NCI-H146 treated with DMSO at 0.1 percent for 48 hours (cell line): Measurements from ENCODE around the gene NUP62.

Experiments used
- DNase-seq: peaks from one replicate; lab custom pipeline; 2025; ENCODE audit not compliant: unreplicated experiment; lab: John Stamatoyannopoulos, UW

Gene NUP62

DNA sequence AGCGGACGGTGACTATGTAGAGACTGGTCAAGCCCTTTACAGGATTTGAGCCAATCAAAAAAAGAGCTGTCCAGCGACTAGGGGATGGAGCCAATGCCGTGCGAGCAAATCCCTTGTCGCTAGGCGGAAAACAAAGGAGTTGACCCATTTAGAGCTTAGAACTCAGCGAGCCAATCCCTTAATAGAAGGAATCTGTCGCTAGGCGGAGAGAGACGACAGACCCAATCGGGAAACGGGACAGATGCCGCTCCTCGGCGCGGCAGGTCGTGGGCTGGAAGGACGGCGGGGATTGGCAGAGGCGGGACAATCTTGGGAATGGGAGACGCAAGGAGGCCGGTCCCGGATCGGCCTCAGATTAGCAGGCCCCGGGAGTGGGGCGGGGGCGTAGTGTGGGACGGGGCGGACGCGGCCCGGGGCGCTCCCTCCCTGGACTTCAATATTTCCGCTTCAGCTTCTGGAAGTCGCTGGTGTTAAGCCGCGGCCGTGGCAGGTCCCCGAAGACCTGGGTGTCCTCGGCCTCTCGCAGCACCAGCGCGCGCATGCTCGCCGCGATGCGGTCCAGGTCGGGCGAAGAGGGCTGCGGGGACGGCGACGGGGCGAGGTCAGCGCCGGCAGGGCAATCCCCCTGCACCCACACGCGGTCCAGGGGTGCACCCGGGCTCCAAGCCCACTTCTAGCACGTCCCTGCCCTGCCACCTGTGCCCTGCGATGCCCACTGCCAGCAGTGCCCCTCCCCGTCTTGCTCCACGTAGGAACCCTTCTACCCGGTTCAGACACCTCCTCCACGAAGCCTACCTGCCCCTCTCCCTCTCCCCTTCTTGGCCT is 59.6 kb downstream of the NUP62 start:
- peak; percentile 100 for DNase-seq

DNA sequence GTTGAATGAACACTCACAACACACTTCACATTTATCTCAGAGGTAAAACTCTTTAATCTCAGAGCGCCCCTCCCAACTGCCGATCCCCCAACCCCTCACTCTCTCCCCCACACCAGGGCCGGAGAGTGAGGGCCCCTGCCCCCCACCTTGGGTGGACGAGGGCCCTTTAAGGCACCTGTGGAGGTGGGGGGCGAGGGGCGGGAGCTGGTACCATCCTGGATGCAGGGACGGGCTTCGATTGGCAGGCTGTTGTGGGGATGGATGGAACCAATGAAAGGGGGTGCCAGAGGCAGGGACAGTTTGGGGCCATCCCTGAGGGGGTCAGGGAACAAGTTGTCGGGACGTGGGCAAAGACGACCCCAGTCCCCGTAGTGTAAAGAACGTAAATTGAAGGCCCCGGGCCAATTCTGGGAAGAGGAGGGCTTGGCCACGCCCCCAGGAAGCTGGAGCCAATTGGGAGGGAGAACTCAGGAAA is 60.3 kb downstream of the NUP62 start:
- no peak for DNase-seq

DNA sequence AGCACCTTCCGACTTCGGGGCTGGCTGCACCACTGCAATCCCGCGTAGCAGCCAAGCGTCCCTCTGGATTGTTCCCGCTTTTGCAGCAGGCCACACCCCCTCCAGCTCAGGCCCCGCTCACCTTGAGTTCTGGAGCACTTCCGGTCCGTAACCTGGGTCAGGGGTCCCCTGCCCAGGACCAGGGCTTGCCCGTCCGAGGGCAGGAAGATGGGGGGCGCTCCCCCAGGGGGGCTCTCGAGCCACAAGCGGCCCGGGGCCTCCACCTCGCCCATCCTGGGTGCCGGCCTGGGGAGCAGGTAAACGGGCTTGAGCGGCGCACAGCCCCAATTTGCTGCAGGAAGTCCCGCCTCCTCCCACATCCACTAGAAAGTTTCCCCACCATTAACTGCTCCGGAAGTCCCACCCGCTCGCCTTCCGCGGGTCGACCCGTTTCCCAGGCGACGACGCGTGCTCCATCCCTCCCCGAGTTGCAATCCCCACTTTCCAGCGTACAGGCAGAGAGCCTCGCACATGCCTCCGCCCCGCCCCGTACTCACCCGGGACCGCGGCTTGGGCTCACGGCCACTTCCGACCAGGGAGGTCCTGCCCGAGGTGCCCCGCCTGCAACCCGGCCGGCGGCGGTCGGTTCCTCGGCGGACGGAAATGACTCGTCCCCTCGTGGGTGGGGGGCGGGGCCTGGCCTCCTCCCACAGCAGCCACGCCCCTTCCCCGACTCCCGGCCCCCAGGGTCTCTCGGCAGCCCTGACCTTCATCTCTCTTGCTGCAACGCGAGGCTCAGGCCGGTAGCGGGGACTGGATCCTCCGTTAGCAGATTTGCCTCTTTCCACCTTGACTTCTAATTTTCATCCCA is 62.1 kb downstream of the NUP62 start, which contains the start of gene PNKP:
Gene PNKP, minus strand, starts transcription at position 644 of the 850 bp plus-strand sequence. Its CDS starts 372 bp downstream, at position 272.
- peak; percentile 92 for DNase-seq

DNA sequence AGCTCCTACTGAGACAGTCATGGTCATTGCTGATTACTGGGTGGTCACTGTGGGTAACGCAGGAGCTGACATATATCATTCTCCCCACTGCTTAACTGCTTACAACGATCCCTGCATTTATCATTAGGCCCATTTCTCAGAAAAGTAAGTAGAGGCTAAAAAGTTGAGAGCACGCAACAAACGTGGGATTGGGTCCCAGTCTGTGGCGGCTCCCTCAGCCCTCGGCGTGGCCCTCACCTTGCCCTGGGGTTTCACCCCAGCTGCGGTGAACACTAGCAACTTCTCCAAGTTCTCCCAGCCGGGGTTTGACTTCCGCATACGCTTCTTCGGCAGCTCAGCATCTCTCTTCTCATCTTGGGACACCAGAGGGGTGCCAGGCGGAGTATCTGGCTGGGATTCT is 64.4 kb downstream of the NUP62 start:
- no peak for DNase-seq

DNA sequence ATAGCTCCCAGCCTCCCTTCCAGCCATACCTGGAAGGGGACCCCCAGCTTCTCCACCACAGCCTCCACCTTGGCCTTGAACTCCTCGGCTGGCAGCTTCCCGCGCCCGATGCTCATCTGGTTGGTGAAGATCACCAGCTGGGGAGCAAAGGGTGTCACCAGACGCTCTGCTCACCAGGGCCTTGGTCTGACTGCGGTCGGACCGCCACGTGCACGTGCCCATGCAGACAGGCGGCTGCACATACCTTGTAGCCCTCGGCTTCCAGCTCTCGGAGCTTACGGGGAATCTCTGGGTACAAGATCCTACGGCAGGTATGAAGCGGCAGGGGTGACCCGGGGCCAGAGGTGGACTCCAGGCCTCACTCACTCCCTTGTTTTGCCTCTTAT is 65.4 kb downstream of the NUP62 start:
- DNase-seq, result no peak

DNA sequence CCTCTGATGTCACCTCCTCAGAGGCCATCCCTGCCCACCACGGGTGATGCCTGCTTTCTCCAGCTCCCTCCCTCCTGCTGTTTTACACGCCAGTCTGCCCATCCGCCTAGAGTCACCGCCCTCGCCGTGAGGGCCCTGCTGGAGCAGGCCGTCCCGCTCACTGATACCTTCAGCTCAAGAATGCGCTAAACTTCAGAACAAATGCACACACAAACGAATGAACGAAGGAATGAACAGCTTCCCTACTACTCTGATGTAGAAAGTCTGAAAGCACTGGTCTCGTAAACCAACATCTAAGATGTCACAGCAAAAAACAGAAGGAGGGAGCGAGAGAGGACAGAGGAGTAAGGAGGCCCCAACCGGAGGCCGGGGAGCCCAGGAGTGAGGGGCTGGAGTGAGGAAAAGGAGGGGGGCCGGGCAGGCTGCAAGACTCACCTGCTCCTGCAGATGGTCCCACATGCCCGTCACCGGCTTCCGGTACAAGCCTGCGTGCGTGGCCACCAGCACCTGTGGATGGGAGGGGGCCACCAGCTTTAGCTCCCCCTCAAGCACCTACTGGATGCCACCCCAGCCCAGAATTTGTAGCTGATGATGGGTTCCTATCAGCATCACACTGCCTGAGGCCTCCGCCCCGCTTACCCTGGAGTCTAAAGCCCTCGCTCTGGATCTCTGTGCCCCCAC is 65.9 kb downstream of the NUP62 start:
- DNase-seq, result no peak

DNA sequence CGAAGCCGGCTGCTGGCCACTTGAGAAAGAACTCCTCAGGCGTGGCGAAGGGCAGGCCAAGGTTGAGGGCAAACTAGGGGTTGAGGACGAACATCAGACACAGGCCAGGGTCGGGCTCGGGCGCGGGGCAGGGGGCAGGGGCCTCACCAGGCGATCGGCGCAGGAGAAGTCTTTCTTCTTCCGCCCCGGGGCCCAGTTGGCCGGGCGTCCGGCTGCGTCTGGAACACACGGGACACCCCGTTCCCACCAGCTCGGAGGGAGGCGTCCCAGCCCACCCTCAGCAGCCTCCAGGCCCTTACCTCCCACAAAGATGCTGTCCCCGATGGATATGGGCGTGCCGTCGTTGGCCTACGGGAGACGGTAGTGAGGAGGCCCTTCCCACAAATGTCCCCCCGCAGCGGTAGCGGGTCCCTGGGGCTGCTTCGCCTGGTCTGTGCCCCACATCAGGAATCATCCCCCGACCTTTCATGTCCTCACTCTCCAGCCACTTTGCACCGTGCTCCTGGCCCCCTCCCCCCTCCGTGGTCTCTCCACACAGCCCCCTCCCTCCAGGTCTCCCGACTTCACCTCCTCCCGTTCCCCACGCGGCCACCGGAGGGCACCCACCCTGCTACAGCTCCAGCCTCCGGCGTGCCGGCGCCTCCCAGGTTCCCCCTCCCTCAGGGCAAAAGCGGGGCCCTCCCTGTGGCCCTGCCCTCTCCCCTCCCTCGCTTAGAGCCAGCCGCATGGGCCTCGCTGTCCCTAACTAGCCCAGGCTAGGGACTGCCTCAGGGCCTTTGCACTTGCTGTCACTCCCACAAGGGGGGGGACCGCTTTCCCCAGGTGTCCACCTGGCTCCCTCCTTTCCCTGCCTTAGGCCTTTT is 66.7 kb downstream of the NUP62 start:
- no peak for DNase-seq

DNA sequence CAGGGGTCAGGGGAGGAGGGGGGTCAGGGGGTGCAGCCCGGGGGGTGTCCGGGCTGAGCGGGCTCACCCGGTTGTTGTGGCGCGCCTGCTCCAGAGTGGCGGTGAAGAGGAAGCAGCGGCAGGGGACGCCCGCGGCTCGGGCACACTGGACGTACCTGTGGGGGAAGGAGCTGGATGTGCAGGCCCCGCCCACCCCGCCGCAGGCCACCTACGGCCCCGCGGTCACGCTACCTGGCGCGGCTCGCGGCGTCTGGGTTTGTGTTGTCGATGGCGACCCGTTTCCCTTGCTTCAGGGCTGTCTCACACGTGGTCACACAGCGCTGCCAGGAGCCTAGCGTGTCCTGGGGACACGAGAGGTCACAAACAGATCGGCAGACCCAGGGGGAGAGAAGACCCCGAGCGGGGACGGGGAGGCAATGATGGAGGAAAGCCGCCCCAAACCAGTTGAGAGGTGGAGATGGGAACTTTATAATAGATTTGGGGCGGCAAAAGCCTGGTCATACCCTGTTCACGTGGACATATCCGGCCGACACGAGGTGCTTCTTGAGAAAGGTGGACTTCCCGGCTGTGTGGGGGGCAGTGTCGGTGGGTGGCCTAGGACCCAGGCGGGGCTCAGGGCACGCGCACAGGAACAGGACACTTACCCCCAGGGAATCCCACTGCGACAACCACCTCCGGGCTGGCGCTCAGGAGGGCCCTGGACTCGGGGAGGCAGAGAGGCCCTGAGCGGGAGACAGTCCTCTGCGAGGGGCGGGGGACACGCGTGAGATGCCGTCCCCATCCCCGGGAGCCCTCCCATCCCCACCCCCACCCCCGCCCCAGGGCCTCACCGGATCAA is 67.5 kb downstream of the NUP62 start:
- no peak for DNase-seq

DNA sequence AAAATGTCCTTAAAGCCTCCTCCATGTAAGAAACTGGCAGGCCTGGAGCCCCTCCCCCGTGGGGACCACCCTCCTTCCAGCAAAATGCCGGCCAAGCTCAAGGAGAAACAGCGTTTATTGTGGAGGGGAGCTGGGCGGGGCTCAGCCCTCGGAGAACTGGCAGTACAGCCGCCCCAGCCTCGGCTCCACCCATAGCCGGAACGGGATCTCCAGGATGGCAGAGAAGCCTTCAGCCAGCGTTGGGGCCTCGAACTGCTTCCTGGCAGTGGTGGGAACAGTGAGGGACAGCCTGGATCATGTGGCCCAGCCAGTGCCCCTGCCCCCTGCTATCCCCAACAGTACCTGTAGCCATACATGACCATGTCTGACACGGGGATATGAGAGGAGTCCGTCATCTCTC is 68.2 kb downstream of the NUP62 start:
- no peak for DNase-seq

DNA sequence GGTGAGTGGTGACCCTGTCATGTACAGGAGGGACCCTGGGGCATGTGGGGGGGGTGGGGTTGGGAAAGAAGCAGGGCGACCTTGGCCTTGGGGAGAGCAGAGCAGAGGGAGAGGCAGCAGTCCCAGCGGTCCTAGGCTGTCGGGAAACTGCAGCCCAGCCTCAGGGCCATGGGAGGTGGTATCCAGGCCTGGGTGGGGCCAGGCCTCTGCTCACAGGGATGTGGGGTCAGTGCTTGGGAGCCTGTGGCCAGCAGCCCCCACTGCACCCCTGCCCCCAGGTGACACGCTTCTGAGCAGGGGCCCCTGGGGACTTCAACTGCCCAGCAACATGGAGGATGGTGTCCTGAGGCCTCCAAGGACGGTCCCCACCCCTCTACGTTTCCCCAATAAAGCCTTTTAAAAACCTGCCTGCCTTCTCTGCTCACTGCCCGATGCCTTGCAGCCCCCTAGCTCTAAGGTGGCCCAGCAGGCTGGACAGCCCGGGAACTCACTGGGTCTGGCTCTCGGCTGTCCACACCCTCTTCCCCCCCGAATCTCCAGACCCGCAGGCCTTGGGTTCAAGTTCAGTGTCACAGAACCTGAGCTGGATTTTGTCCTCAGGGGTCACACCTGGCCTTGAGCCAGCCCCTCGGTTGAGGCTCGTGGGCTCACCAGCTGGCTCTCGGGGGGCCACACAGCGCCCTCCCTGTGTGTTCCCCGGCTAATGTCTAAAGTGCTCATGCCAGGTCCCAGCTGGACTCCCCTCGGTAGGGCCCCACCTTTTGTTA is 68.8 kb downstream of the NUP62 start:
- DNase-seq, result no peak

DNA sequence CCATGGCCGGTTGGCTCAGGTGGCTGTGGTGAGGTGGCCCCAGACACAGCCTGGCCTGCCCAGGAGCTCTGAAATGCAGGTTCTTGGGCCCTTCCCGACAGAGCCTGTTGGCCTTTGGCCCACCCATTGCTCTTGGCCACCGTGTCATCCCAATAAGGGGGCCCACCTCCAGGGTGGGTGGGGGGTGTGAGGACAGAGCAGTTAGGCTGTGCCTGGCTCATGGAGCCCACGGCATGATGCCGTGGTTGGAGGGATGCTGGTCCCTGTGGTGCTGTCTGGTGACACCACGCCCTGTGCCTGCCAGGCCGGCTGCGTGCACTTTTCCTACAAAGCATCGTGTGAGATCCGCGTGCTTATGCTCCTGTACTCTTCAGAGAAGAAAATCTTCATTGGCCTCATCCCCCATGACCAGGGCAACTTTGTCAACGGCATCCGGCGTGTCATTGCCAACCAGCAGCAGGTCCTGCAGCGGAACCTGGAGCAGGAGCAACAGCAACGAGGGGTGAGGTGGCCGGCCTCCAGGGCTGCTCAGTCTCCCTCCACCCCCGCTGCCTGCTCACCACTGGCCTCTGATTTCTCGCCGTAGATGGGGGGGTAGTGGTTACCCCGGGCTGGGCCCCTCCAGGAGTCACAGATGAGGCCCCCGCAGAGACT is 69.5 kb downstream of the NUP62 start:
- DNase-seq, result no peak

DNA sequence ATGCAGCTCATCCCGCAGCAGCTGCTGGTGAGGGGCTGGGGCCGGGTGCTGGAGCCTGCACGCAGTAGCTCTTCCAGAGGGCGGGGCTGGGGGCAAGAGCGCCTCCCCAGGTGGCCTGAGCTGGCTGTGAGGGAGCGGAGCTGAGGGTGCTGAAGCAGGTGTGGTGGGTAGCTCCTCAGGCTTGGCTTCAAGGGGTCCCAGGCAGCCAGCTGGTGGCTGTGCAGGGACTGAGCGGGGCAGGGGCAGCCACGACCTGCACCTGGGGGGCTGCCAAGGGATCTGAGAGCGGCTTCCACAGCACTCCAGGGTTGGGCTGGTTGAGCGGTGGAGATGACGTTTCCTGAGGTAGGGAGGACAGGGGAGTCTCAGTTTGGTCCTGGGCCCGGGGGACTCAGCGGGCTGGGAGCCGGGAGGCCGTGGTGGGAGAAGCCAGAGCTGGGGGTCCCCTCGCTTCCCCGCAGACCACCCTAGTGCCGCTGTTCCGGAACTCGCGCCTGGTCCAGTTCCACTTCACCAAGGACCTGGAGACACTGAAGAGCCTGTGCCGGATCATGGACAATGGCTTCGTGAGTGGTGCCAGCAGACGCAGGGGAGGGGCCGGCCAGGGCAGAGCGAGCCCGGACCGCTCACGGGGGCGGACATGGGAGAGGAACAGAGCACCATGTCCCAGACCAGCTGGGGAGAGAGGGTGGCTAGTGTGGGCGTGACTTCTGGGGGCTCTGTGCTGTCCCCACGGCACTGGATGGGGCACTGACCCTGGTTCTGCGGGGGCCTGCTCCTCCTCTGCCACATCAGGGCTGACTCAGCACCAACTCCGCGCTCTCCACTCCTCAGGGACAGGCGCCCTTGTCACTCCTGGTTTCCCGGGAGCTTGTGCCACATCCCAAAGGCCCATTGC is 71.0 kb downstream of the NUP62 start:
- DNase-seq, result no peak

DNA sequence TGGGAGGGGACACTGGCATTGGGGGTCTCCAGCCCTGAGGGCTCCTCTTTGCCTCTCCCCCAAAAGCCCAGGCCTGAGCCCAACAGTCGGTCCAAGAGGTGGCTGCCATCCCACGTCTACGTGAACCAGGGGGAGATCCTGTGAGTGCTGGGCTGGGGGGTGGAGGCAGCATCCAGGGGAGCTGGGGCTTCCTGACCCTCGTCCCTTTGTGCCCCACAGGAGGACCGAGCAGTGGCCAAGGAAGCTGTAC is 71.5 kb downstream of the NUP62 start:
- DNase-seq, result no peak

DNA sequence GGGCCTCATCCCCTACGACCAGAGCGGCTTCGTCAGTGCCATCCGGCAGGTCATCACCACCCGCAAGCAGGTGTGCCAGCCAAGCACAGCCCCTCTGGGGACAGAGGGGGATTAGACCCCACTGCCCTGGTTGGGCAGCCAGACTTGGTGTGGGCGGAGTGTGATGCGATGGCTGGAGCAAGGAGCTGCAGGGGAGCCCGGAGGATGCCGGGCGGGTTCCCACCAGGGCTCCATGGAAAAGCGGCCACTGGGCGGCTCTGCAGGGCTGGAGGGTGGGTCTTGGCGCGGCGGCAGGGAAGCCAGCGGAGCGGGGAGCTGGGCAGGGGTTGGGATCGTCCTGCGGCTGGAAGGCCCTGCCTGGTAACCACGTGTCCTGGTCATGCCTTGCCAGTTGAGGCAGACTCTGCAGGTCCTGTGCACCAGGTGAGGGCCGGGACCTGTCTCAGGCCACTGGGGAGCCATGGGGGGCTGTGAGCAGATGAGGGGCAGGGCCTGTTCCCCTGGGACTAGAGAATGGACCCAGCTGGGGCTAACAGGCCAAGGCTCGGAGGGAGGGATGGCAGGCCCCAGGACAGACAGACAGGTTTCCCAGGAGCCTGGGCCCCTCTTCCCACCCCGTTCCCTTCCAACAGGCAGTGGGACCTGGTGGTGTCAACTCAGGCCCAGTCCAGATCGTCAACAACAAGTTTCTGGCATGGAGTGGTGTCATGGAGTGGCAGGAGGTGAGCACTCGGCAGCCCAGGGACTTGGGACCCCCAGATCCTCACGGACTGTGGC is 72.1 kb downstream of the NUP62 start:
- no peak for DNase-seq
